Thyroid gland (tissue), 4 donors: Measurements from ENCODE around the gene PLCB1.

ENCODE experiments used
- CTCF ChIP-seq, 6 experiments: fragments of 200-600 bp in 3 of 6; fragments of 450-650 bp in 3 of 6; sonication (generic) in 3 of 6; IDR thresholded peaks; one replicate each; pipeline ENCODE4 v1.5.1; 2016 to 2019; ENCODE audit warnings: antibody characterized with exemption in 6 of 6, mild to moderate bottlenecking in 2 of 6, inconsistent platforms in 1 of 6, moderate library complexity in 1 of 6
- POLR2A ChIP-seq, 2 donors: fragments of 450-650 bp; IDR thresholded peaks; one replicate each; pipeline ENCODE4 v1.6.1; 2017; ENCODE audit warnings: antibody characterized with exemption in 2 of 2, mild to moderate bottlenecking in 2 of 2, moderate library complexity in 1 of 2

- no peak for TF ChIP-seq CTCF (IDR thresholded peaks at IDR 0.05)
- TF ChIP-seq POLR2A (IDR thresholded peaks at IDR 0.05) = no peak
These were observed 256.6 kb downstream of the PLCB1 start for GRCh38 chr20:8388707-8389106.
